Lower leg skin (tissue), 4 donors: ENCODE measurements around the gene SLC8A1. TPM values are rescaled to one million over a fixed set of nuclear protein-coding genes. Genes with fewer than 3 reads are reported as not detected.

ENCODE experiments used
- DNase-seq, 2 donors: peaks; one replicate each; pipeline ENCODE4 v3.0.0-alpha.2; 2019; ENCODE audit warnings: low spot score in 2 of 2
- H3K4me3 ChIP-seq: fragments of 200-600 bp; sonication (generic); 2 replicates; pipeline ENCODE4 v1.5.1; 2017; ENCODE audit warnings: mild to moderate bottlenecking, low read depth; ENCODE audit not compliant: poor library complexity, severe bottlenecking
- CTCF ChIP-seq, 3 donors: fragments of 450-650 bp; IDR thresholded peaks; one replicate each; pipeline ENCODE4 v1.5.1; 2016; ENCODE audit warnings: antibody characterized with exemption in 3 of 3, mild to moderate bottlenecking in 3 of 3, moderate library complexity in 2 of 3
- POLR2A ChIP-seq, 2 donors: fragments of 450-650 bp; IDR thresholded peaks; one replicate each; pipeline ENCODE4 v1.6.1; 2016 to 2017; ENCODE audit warnings: antibody characterized with exemption in 2 of 2, mild to moderate bottlenecking in 1 of 2, moderate library complexity in 1 of 2
- WGBS, 2 donors: methylation state at CpG; one replicate each; pipeline ENCODE4 v1.1.5; 2018; 5-methylcytosine and 5-hydroxymethylcytosine counted together
- intact Hi-C: fragments of 100-400 bp; cut with DNase I; formaldehyde crosslinking; loops from one replicate; pipeline ENCODE4 v1.15.0; 2023; ENCODE audit warnings: low total_unique reads
- total RNA-seq, 4 donors: library from RNA; depleted of rRNA; stranded (reverse); fragments of >200 nt; gene quantifications; one replicate each; pipeline ENCODE4 v1.1.0, GENCODE V29; 2016

SLC8A1 gene
- total RNA-seq, 4 donors from 2014 or later = 7.5 to 21.2 (median 13.0) TPM

GRCh38 chr2:40227210-40227609 is 224.7 kb downstream of the SLC8A1 start:
- TF ChIP-seq CTCF (IDR thresholded peaks at IDR 0.05) (no peak), POLR2A (IDR thresholded peaks at IDR 0.05) (no peak)
- WGBS, 2 donors = 61 to 67% methylated on average over 4 of the region's 4 CpGs
- DNase-seq = no peak
- no peak overlapping the region for H3K4me3 ChIP-seq
- intact Hi-C loops = no loop called here

- no peak for DNase-seq
- intact Hi-C loops = no loop called here
- TF ChIP-seq CTCF (IDR thresholded peaks at IDR 0.05) (no peak), POLR2A (IDR thresholded peaks at IDR 0.05) (no peak)
- H3K4me3 ChIP-seq = no peak overlapping the region
Measured at GRCh38 chr2:40226637-40227036, 225.3 kb downstream of the SLC8A1 start.

GRCh38 chr2:40225670-40226210 is 226.2 kb downstream of the SLC8A1 start:
- intact Hi-C loops = no loop called here
- WGBS, 2 donors = 21 to 27% methylated on average over 2 of the region's 2 CpGs
- TF ChIP-seq POLR2A (IDR thresholded peaks at IDR 0.05) (no peak), CTCF (IDR thresholded peaks at IDR 0.05) (no peak)
- DNase-seq = no peak
- H3K4me3 ChIP-seq = no peak overlapping the region

GRCh38 chr2:40224318-40224717 is 227.6 kb downstream of the SLC8A1 start:
- 83 to 85% methylated on average over 4 of the region's 4 CpGs for WGBS, 2 donors
- TF ChIP-seq CTCF (IDR thresholded peaks at IDR 0.05) = no peak
- TF ChIP-seq POLR2A (IDR thresholded peaks at IDR 0.05) = no peak
- intact Hi-C loops = no loop called here

GRCh38 chr2:40220177-40220925 is 231.5 kb downstream of the SLC8A1 start:
- intact Hi-C loops = no loop called here
- no peak overlapping the region for H3K4me3 ChIP-seq
- no peak for TF ChIP-seq POLR2A (IDR thresholded peaks at IDR 0.05)
- no peak for TF ChIP-seq CTCF (IDR thresholded peaks at IDR 0.05)
- WGBS, 2 donors = 57 to 60% methylated on average over 4 of the region's 4 CpGs
- DNase-seq = no peak

More at GRCh38 chr2:40224318-40224717, 227.6 kb downstream of the SLC8A1 start:
- DNase-seq = no peak
- no peak overlapping the region for H3K4me3 ChIP-seq
